B cell (primary cell): ENCODE data around the gene ARGLU1. TPM values are rescaled to one million over a fixed set of nuclear protein-coding genes. Genes with fewer than 3 reads are reported as not detected.

Experiments used
- ATAC-seq: fragments of 200-7000 bp; cut with Tn5 transposase; one replicate; pipeline ENCODE4 v1.10.0; 2021; ENCODE audit warnings: low read depth, mild to moderate bottlenecking, moderate number of reproducible peaks, moderate library complexity
- CTCF ChIA-PET: fragments of 350-600 bp; sonication (Branson Sonifier 250); formaldehyde crosslinking; loops from one replicate; lab custom pipeline; 2021; ENCODE audit warnings: antibody characterized with exemption, inconsistent platforms; lab: Charles Lee
- POLR2A ChIA-PET: fragments of 350-600 bp; sonication (Branson Sonifier 250); formaldehyde crosslinking; loops from one replicate; lab custom pipeline; 2021; ENCODE audit warnings: antibody characterized with exemption; lab: Charles Lee
- DNase-seq: peaks from one replicate; pipeline ENCODE4 v3.0.0; 2013
- H2AFZ ChIP-seq: 2 replicates; pipeline ENCODE4 v1.6.1; 2012; ENCODE audit warnings: mild to moderate bottlenecking, low read depth, low read length; ENCODE audit not compliant: insufficient read depth, poor library complexity, severe bottlenecking
- H3K27ac ChIP-seq, 2 donors: 1 replicate in 1 of 2; 2 replicates in 1 of 2; pipeline ENCODE4 v1.5.1; 2012 to 2013; ENCODE audit warnings: low read length in 2 of 2, mild to moderate bottlenecking in 2 of 2, moderate library complexity in 1 of 2
- H3K27me3 ChIP-seq, 4 experiments: fragments of 200-600 bp in 1 of 4; sonication (generic) in 1 of 4; replicated peaks in 1 of 4; 1 replicate in 2 of 4; 2 replicates in 2 of 4; pipeline versions ENCODE4 v1.6.1 to v1.7.0; 2013 to 2016; ENCODE audit warnings: low read length in 3 of 4, mild to moderate bottlenecking in 2 of 4, mixed read lengths in 1 of 4, moderate library complexity in 1 of 4; ENCODE audit not compliant: insufficient read depth in 4 of 4, control insufficient read depth in 3 of 4; ENCODE audit errors: control extremely low read depth in 1 of 4
- H3K36me3 ChIP-seq, 2 experiments: replicated peaks in 1 of 2; 1 replicate in 1 of 2; 2 replicates in 1 of 2; pipeline versions ENCODE4 v1.6.1 to v1.7.1; 2013; ENCODE audit warnings: low read length in 1 of 2; ENCODE audit not compliant: insufficient read depth in 2 of 2, control insufficient read depth in 1 of 2; ENCODE audit errors: control extremely low read depth in 1 of 2, extremely low read depth in 1 of 2
- H3K4me1 ChIP-seq, 2 donors: fragments of 200-600 bp in 1 of 2; sonication (generic) in 1 of 2; 1 replicate in 1 of 2; 2 replicates in 1 of 2; pipeline versions ENCODE4 v1.5.1 to v1.6.1; 2013 to 2017; ENCODE audit warnings: low read length in 2 of 2; ENCODE audit not compliant: control insufficient read depth in 2 of 2, insufficient read depth in 2 of 2
- H3K4me2 ChIP-seq: replicated peaks from 2 replicates; pipeline ENCODE3; 2012; ENCODE audit warnings: mild to moderate bottlenecking, low read depth, low read length; ENCODE audit not compliant: poor library complexity, severe bottlenecking
- H3K4me3 ChIP-seq, 5 experiments: fragments of 200-600 bp in 1 of 5; sonication (generic) in 1 of 5; 1 replicate in 3 of 5; 2 replicates in 2 of 5; pipeline versions ENCODE4 v1.5.1 to v1.7.0; 2011 to 2016; ENCODE audit warnings: low read length in 4 of 5, mild to moderate bottlenecking in 4 of 5, low read depth in 2 of 5, control low read depth in 1 of 5, moderate library complexity in 1 of 5; ENCODE audit not compliant: insufficient read depth in 1 of 5; ENCODE audit errors: control extremely low read depth in 1 of 5, extremely low read depth in 1 of 5
- H3K79me2 ChIP-seq: fragments of 200-600 bp; sonication (generic); one replicate; pipeline ENCODE4 v1.6.0; 2016; ENCODE audit warnings: low read length; ENCODE audit not compliant: control insufficient read depth, insufficient read depth
- H3K9ac ChIP-seq: fragments of 200-600 bp; sonication (generic); 2 replicates; pipeline ENCODE4 v1.6.1; 2017; ENCODE audit warnings: mild to moderate bottlenecking, low read length, moderate library complexity
- H3K9me3 ChIP-seq, 3 donors: one replicate each; pipeline versions ENCODE4 v1.6.1 to v1.7.1; 2013; ENCODE audit warnings: low read length in 2 of 3; ENCODE audit not compliant: control insufficient read depth in 2 of 3, insufficient read depth in 1 of 3; ENCODE audit errors: control extremely low read depth in 1 of 3
- H4K20me1 ChIP-seq: 2 replicates; pipeline ENCODE4 v1.6.0; 2012; ENCODE audit warnings: mild to moderate bottlenecking, low read length; ENCODE audit not compliant: insufficient read depth, control insufficient read depth, poor library complexity, severe bottlenecking
- H3K27ac Mint-ChIP-seq: one replicate; pipeline ENCODE4 v1.8.0; 2021; ENCODE audit warnings: mixed read lengths
- H3K27me3 Mint-ChIP-seq: one replicate; pipeline ENCODE4 v1.8.0; 2021; ENCODE audit warnings: mixed read lengths
- H3K4me1 Mint-ChIP-seq: one replicate; pipeline ENCODE4 v1.8.0; 2021; ENCODE audit warnings: mixed read lengths
- H3K4me3 Mint-ChIP-seq: one replicate; pipeline ENCODE4 v1.8.0; 2021; ENCODE audit warnings: mixed read lengths
- H3K9me3 Mint-ChIP-seq: one replicate; pipeline ENCODE4 v1.8.0; 2022; ENCODE audit warnings: mixed read lengths; ENCODE audit not compliant: insufficient read depth
- CTCF ChIP-seq: fragments of 200-600 bp; IDR thresholded peaks from one replicate; pipeline ENCODE4 v1.8.0; 2022; ENCODE audit warnings: antibody characterized with exemption, mild to moderate bottlenecking
- EZH2 ChIP-seq: IDR thresholded peaks from 2 replicates; pipeline ENCODE4 v1.6.1; 2012; ENCODE audit warnings: borderline replicate concordance, low read depth, mild to moderate bottlenecking, moderate library complexity, low read length; ENCODE audit not compliant: insufficient read depth, poor library complexity, severe bottlenecking
- WGBS: methylation state at CpG from one replicate; pipeline ENCODE4 v1.1.5; 2013; ENCODE audit warnings: missing lambda C conversion rate; ENCODE audit not compliant: insufficient coverage; 5-methylcytosine and 5-hydroxymethylcytosine counted together
- intact Hi-C: fragments of 100-400 bp; cut with micrococcal nuclease; formaldehyde crosslinking; loops from one replicate; pipeline ENCODE4 v1.10.0; 2022
- polyA plus RNA-seq: library from polyadenylated mRNA; depleted of rRNA; stranded (reverse); fragments of >200 nt; gene quantifications from 2 replicates; pipeline ENCODE4 v1.2.3, GENCODE V29; 2012
- total RNA-seq, 2 donors: library from RNA; stranded (reverse); fragments of 120-200 nt in 1 of 2; gene quantifications; 1 replicate in 1 of 2; 2 replicates in 1 of 2; pipeline versions ENCODE4 v1.2.3 to v1.2.4, GENCODE V29; 2013 to 2022

Gene ARGLU1
- total and polyA plus RNA-seq, 2 donors (not counting 1 experiment from before 2014, with no cell fraction given): 170 to 261 TPM

GRCh38 chr13:106521095-106521799, 46.7 kb downstream of the ARGLU1 start:
- peaks cover 0 to 6% (median under 1%) of the 10 kb centered on the region in 4 experiments for H3K27me3 ChIP-seq
- H3K4me1 Mint-ChIP-seq: no peaks in the 10 kb centered on the region
- H3K36me3 ChIP-seq: no peaks in the 10 kb centered on the region
- H3K4me3 ChIP-seq: no peak overlapping the region
- no peaks in the 10 kb centered on the region for H4K20me1 ChIP-seq
- intact Hi-C loops: no loop called here
- DNase-seq (no peak), ATAC-seq (no peak)
- ChIA-PET POLR2A (no interaction called here), CTCF (no interaction called here)
- H2AFZ ChIP-seq: no peak overlapping the region
- H3K79me2 ChIP-seq: no peaks in the 10 kb centered on the region
- H3K27me3 Mint-ChIP-seq: peaks cover 41% of the 10 kb centered on the region
- WGBS: 100% methylated on average over 2 of the region's 5 CpGs
- H3K4me1 ChIP-seq: no peaks in the 10 kb centered on the region
- H3K27ac Mint-ChIP-seq: no peak overlapping the region
- no peak overlapping the region for H3K4me3 Mint-ChIP-seq
- H3K4me2 ChIP-seq: no peak overlapping the region
- no peaks in the 10 kb centered on the region for H3K9me3 ChIP-seq
- no peak overlapping the region for H3K27ac ChIP-seq
- no peak for TF ChIP-seq EZH2
- H3K9me3 Mint-ChIP-seq: no peaks in the 10 kb centered on the region
- no peak overlapping the region for H3K9ac ChIP-seq

GRCh38 chr13:106520251-106521054, 47.5 kb downstream of the ARGLU1 start:
- ChIA-PET CTCF (interaction anchor here (1.2 kb wide), 1 partner anchor 13 kb away, joined by 3 read pairs; no protein-coding TSS in a partner anchor), POLR2A (no interaction called here)
- no peak overlapping the region for H3K9ac ChIP-seq
- H3K27me3 ChIP-seq: peaks cover 0 to 6% (median 2%) of the 10 kb centered on the region in 4 experiments
- Mint-ChIP-seq H3K27me3 (peaks cover 39% of the 10 kb centered on the region), H3K27ac (no peak overlapping the region), H3K4me3 (no peak overlapping the region), H3K9me3 (no peaks in the 10 kb centered on the region), H3K4me1 (no peaks in the 10 kb centered on the region)
- H3K4me3 ChIP-seq: no peak overlapping the region
- H3K36me3 ChIP-seq: no peaks in the 10 kb centered on the region
- H3K4me2 ChIP-seq: no peak overlapping the region
- H4K20me1 ChIP-seq: no peaks in the 10 kb centered on the region
- H3K4me1 ChIP-seq: no peaks in the 10 kb centered on the region
- TF ChIP-seq EZH2 (no peak), CTCF (no peak)
- DNase-seq (no peak), ATAC-seq (no peak)
- no peak overlapping the region for H2AFZ ChIP-seq
- no peak overlapping the region for H3K27ac ChIP-seq
- intact Hi-C loops: no loop called here
- H3K9me3 ChIP-seq: no peaks in the 10 kb centered on the region
- WGBS: 80% methylated on average over 6 of the region's 12 CpGs
- H3K79me2 ChIP-seq: no peaks in the 10 kb centered on the region
